HG03095 (cell line): ENCODE measurements around the gene KCNJ5.

ENCODE experiments used
- ATAC-seq: cut with Tn5 transposase; IDR thresholded peaks from one replicate; pipeline ENCODE4 v1.9.1; 2021; ENCODE audit warnings: moderate library complexity; ENCODE audit not compliant: unreplicated experiment

KCNJ5 gene

GRCh38 chr11:128890543-128891368, at the start of gene KCNJ5:
TSS of gene KCNJ5 (plus strand) at chr11:128891356. CDS start at chr11:128911274, 19,918 bp downstream.
- ATAC-seq, result no peak

- ATAC-seq, result no peak
Measured at GRCh38 chr11:128841461-128842072, 49.6 kb upstream of the KCNJ5 start.

GRCh38 chr11:128843198-128843785, 47.9 kb upstream of the KCNJ5 start:
- no peak for ATAC-seq

GRCh38 chr11:128845334-128845780, 45.8 kb upstream of the KCNJ5 start:
- ATAC-seq, result no peak

- no peak for ATAC-seq
Measured at GRCh38 chr11:128846985-128847384, 44.2 kb upstream of the KCNJ5 start.

GRCh38 chr11:128848815-128849455, 42.2 kb upstream of the KCNJ5 start:
- peak; percentile 88 for ATAC-seq

- no peak for ATAC-seq
Measured at GRCh38 chr11:128852327-128853023, 38.7 kb upstream of the KCNJ5 start.

- ATAC-seq, result no peak
Measured at GRCh38 chr11:128853559-128853958, 37.6 kb upstream of the KCNJ5 start.

GRCh38 chr11:128854841-128855240, 36.3 kb upstream of the KCNJ5 start:
- ATAC-seq, result no peak

- ATAC-seq, result no peak
Measured at GRCh38 chr11:128856241-128856640, 34.9 kb upstream of the KCNJ5 start.

- ATAC-seq, result no peak
Measured at GRCh38 chr11:128857341-128857740, 33.8 kb upstream of the KCNJ5 start.

- peak; percentile 96 for ATAC-seq
Measured at GRCh38 chr11:128859563-128860441, 31.4 kb upstream of the KCNJ5 start.

- no peak for ATAC-seq
Measured at GRCh38 chr11:128860571-128861361, 30.4 kb upstream of the KCNJ5 start.

- no peak for ATAC-seq
Measured at GRCh38 chr11:128862406-128862805, 28.8 kb upstream of the KCNJ5 start.

- ATAC-seq, result no peak
Measured at GRCh38 chr11:128862908-128863660, 28.1 kb upstream of the KCNJ5 start.

GRCh38 chr11:128865490-128865889, 25.7 kb upstream of the KCNJ5 start:
- no peak for ATAC-seq

- no peak for ATAC-seq
Measured at GRCh38 chr11:128867277-128867676, 23.9 kb upstream of the KCNJ5 start, which contains the start of gene KCNJ1. TSS of gene KCNJ1 (minus strand) at chr11:128867296. CDS start at chr11:128840243, 27,053 bp downstream.
